Body of pancreas (tissue), 4 donors: ENCODE measurements around the gene B3GALNT2. TPM values are rescaled to one million over a fixed set of nuclear protein-coding genes. Genes with fewer than 3 reads are reported as not detected.
A peak's percentile ranks its signal among the peaks of the same experiment; 100 is the strongest.

ENCODE experiments used
- ATAC-seq: fragments of 150-250 bp; one replicate; pipeline ENCODE4 v1.9.1; 2016
- DNase-seq, 4 donors: peaks; one replicate each; pipeline ENCODE4 v3.0.0-alpha.2; 2019
- H3K27ac ChIP-seq, 4 donors: fragments of 200-600 bp; sonication (generic); 1 replicate in 3 of 4; 2 replicates in 1 of 4; pipeline versions ENCODE4 v1.5.1 to v1.6.1; 2016 to 2019; ENCODE audit warnings: mild to moderate bottlenecking in 1 of 4, mixed read lengths in 1 of 4, moderate library complexity in 1 of 4
- H3K27me3 ChIP-seq, 2 donors: fragments of 200-600 bp; sonication (generic); one replicate each; pipeline ENCODE4 v1.6.0; 2016; ENCODE audit warnings: mild to moderate bottlenecking in 1 of 2
- H3K36me3 ChIP-seq, 2 donors: fragments of 200-600 bp; sonication (generic); replicated peaks in 1 of 2; 2 replicates each; pipeline ENCODE4 v1.5.1; 2016; ENCODE audit warnings: low read depth in 2 of 2; ENCODE audit not compliant: insufficient read depth in 1 of 2
- H3K4me1 ChIP-seq: fragments of 200-600 bp; sonication (generic); one replicate; pipeline ENCODE4 v1.6.0; 2016
- H3K4me3 ChIP-seq, 2 donors: fragments of 200-600 bp; sonication (generic); 1 replicate in 1 of 2; 2 replicates in 1 of 2; pipeline ENCODE4 v1.5.1; 2016 to 2019
- H3K9me3 ChIP-seq, 3 donors: fragments of 200-600 bp; sonication (generic); 1 replicate in 2 of 3; 2 replicates in 1 of 3; pipeline ENCODE4 v1.5.1; 2016
- CTCF ChIP-seq, 7 experiments: fragments of 450-650 bp in 4 of 7; fragments of 200-600 bp in 3 of 7; sonication (generic) in 3 of 7; IDR thresholded peaks; one replicate each; pipeline ENCODE4 v1.5.1; 2016 to 2019; ENCODE audit warnings: antibody characterized with exemption in 7 of 7
- POLR2A ChIP-seq, 3 donors: fragments of 450-650 bp; IDR thresholded peaks; one replicate each; pipeline ENCODE4 v1.6.1; 2016; ENCODE audit warnings: antibody characterized with exemption in 3 of 3, mild to moderate bottlenecking in 2 of 3
- WGBS, 2 donors: methylation state at CpG; one replicate each; pipeline ENCODE4 v1.1.5; 2017; 5-methylcytosine and 5-hydroxymethylcytosine counted together
- intact Hi-C: fragments of 100-400 bp; cut with DNase I; formaldehyde crosslinking; loops from one replicate; pipeline ENCODE4 v1.15.1; 2023
- total RNA-seq, 2 donors: library from RNA; depleted of rRNA; stranded (reverse); fragments of >200 nt; gene quantifications; one replicate each; pipeline ENCODE4 v1.1.0, GENCODE V29; 2016

Gene B3GALNT2
- total RNA-seq, 2 donors from 2014 or later, result 33.6 to 52.9 TPM

- Histone ChIP-seq H3K27me3 (no peaks in the 10 kb centered on the region), H3K4me1 (no peaks in the 10 kb centered on the region), H3K36me3 (no peaks in the 10 kb centered on the region), H3K27ac (no peak overlapping the region), H3K4me3 (no peak overlapping the region), H3K9me3 (no peaks in the 10 kb centered on the region)
- DNase-seq (no peak), ATAC-seq (no peak)
- TF ChIP-seq POLR2A (IDR thresholded peaks at IDR 0.05) (no peak), CTCF (IDR thresholded peaks at IDR 0.05) (no peak)
- intact Hi-C loops, result loop anchor here (10.0 kb wide), 2 partner anchors 162 to 312 kb away; no protein-coding TSS in a partner anchor
- WGBS, 2 donors, result 60 to 64% methylated on average over 1 of the region's 1 CpG
Observed at GRCh38 chr1:235416662-235417049, 87.6 kb downstream of the B3GALNT2 start.

- no peak overlapping the region for H3K27ac ChIP-seq
- TF ChIP-seq CTCF (IDR thresholded peaks at IDR 0.05) (peak; percentile 62 to 81 (median 72)), POLR2A (IDR thresholded peaks at IDR 0.05) (no peak)
- ATAC-seq, result peak; percentile 76
- H3K4me1 ChIP-seq, result no peaks in the 10 kb centered on the region
- WGBS, 2 donors, result 74 to 81% methylated on average over 7 of the region's 7 CpGs
- no peak overlapping the region for H3K4me3 ChIP-seq
- peak; percentile 71 to 80 (median 76) for DNase-seq
- no peaks in the 10 kb centered on the region for H3K27me3 ChIP-seq
- intact Hi-C loops, result loop anchor here (10.0 kb wide), 2 partner anchors 160 to 310 kb away; no protein-coding TSS in a partner anchor
- no peaks in the 10 kb centered on the region for H3K9me3 ChIP-seq
- H3K36me3 ChIP-seq, result no peaks in the 10 kb centered on the region
Observed at GRCh38 chr1:235415008-235415904, 89.0 kb downstream of the B3GALNT2 start.

GRCh38 chr1:235411489-235412486 lies 92.5 kb downstream of the B3GALNT2 start:
- no peak for TF ChIP-seq CTCF (IDR thresholded peaks at IDR 0.05)
- TF ChIP-seq POLR2A (IDR thresholded peaks at IDR 0.05), result no peak
- WGBS, 2 donors, result 46% methylated on average over 2 to 4 of the region's 5 CpGs
- no peaks in the 10 kb centered on the region for H3K36me3 ChIP-seq
- no peak overlapping the region for H3K4me3 ChIP-seq
- H3K27ac ChIP-seq, result no peak overlapping the region
- ATAC-seq (peak; percentile 36), DNase-seq (peak in 3 of 4 donors; percentile 12 to 26 (median 16))
- H3K27me3 ChIP-seq, result no peaks in the 10 kb centered on the region
- H3K4me1 ChIP-seq, result peaks cover 22% of the 10 kb centered on the region
- no peaks in the 10 kb centered on the region for H3K9me3 ChIP-seq
- intact Hi-C loops, result loop anchor here (10.0 kb wide), 2 partner anchors 157 to 307 kb away; no protein-coding TSS in a partner anchor

GRCh38 chr1:235410467-235410866 lies 93.8 kb downstream of the B3GALNT2 start:
- 85 to 87% methylated on average over 5 of the region's 5 CpGs for WGBS, 2 donors
- Histone ChIP-seq H3K9me3 (no peaks in the 10 kb centered on the region), H3K27ac (no peak overlapping the region), H3K4me3 (no peak overlapping the region), H3K27me3 (no peaks in the 10 kb centered on the region), H3K36me3 (no peaks in the 10 kb centered on the region), H3K4me1 (peaks cover 22% of the 10 kb centered on the region)
- ATAC-seq (no peak), DNase-seq (no peak)
- TF ChIP-seq POLR2A (IDR thresholded peaks at IDR 0.05) (no peak), CTCF (IDR thresholded peaks at IDR 0.05) (no peak)
- intact Hi-C loops, result loop anchor here (10.0 kb wide), 2 partner anchors 156 to 306 kb away; no protein-coding TSS in a partner anchor
